Eye (tissue), 1 donor: ENCODE data around the gene GJD3.

ENCODE experiments used
- DNase-seq: peaks from one replicate; pipeline ENCODE4 v3.0.0-alpha.2; 2015

GJD3 gene

GRCh38 chr17:40340327-40340726 is 24.2 kb downstream of the GJD3 start:
- DNase-seq: no peak

GRCh38 chr17:40338941-40339649 is 25.4 kb downstream of the GJD3 start:
- no peak for DNase-seq

- DNase-seq: no peak
Observed at GRCh38 chr17:40338058-40338457, 26.5 kb downstream of the GJD3 start.

- DNase-seq: no peak
Observed at GRCh38 chr17:40337351-40337750, 27.2 kb downstream of the GJD3 start.

GRCh38 chr17:40335620-40336019 is 28.9 kb downstream of the GJD3 start:
- DNase-seq: no peak

GRCh38 chr17:40333781-40334448 is 30.6 kb downstream of the GJD3 start:
- DNase-seq: no peak

GRCh38 chr17:40331743-40332641 is 32.5 kb downstream of the GJD3 start:
- peak; percentile 25 for DNase-seq

- DNase-seq: no peak
Observed at GRCh38 chr17:40330850-40331470, 33.6 kb downstream of the GJD3 start.

GRCh38 chr17:40329839-40330794 is 34.4 kb downstream of the GJD3 start:
- DNase-seq: peak; percentile 22

- DNase-seq: no peak
Observed at GRCh38 chr17:40328386-40328766, 36.2 kb downstream of the GJD3 start.

GRCh38 chr17:40327735-40328385 is 36.7 kb downstream of the GJD3 start:
- DNase-seq: no peak

GRCh38 chr17:40327244-40327729 is 37.2 kb downstream of the GJD3 start:
- no peak for DNase-seq

- DNase-seq: no peak
Observed at GRCh38 chr17:40326832-40327199, 37.7 kb downstream of the GJD3 start.

GRCh38 chr17:40326014-40326831 is 38.3 kb downstream of the GJD3 start:
- DNase-seq: no peak

- no peak for DNase-seq
Observed at GRCh38 chr17:40325156-40326013, 39.2 kb downstream of the GJD3 start.

GRCh38 chr17:40323391-40324381 is 40.9 kb downstream of the GJD3 start:
- DNase-seq: peak; percentile 24

- DNase-seq: peak; percentile 85
Observed at GRCh38 chr17:40322358-40323315, 41.9 kb downstream of the GJD3 start.
